SHP77 treated with DMSO at 0.1 percent for 48 hours (cell line): ENCODE data around the gene GRID1.

Source experiments
- DNase-seq: peaks from one replicate; lab custom pipeline; 2025; lab: John Stamatoyannopoulos, UW

GRID1 gene

GRCh38 chr10:85648279-85648754 lies 718.3 kb downstream of the GRID1 start:
- DNase-seq: no peak

- no peak for DNase-seq
Measured at GRCh38 chr10:85647741-85648140, 718.9 kb downstream of the GRID1 start.

GRCh38 chr10:85645926-85646711 lies 720.5 kb downstream of the GRID1 start:
- no peak for DNase-seq

- DNase-seq: no peak
Measured at GRCh38 chr10:85645053-85645452, 721.5 kb downstream of the GRID1 start.

GRCh38 chr10:85643845-85644525 lies 722.6 kb downstream of the GRID1 start:
- no peak for DNase-seq

- no peak for DNase-seq
Measured at GRCh38 chr10:85643171-85643844, 723.3 kb downstream of the GRID1 start.

- DNase-seq: no peak
Measured at GRCh38 chr10:85642421-85643170, 724.0 kb downstream of the GRID1 start.

- no peak for DNase-seq
Measured at GRCh38 chr10:85642082-85642420, 724.5 kb downstream of the GRID1 start.

GRCh38 chr10:85641479-85642009 lies 725.1 kb downstream of the GRID1 start:
- no peak for DNase-seq

- DNase-seq: no peak
Measured at GRCh38 chr10:85638797-85639196, 727.8 kb downstream of the GRID1 start.

- no peak for DNase-seq
Measured at GRCh38 chr10:85635650-85636049, 730.9 kb downstream of the GRID1 start.

GRCh38 chr10:85624511-85624910 lies 742.1 kb downstream of the GRID1 start:
- DNase-seq: no peak

GRCh38 chr10:85623758-85624157 lies 742.8 kb downstream of the GRID1 start:
- no peak for DNase-seq

- DNase-seq: no peak
Measured at GRCh38 chr10:85623342-85623741, 743.3 kb downstream of the GRID1 start.

GRCh38 chr10:85622425-85622824 lies 744.2 kb downstream of the GRID1 start:
- no peak for DNase-seq

- DNase-seq: no peak
Measured at GRCh38 chr10:85621562-85621961, 745.0 kb downstream of the GRID1 start.

- no peak for DNase-seq
Measured at GRCh38 chr10:85620807-85621206, 745.8 kb downstream of the GRID1 start.

- DNase-seq: no peak
Measured at GRCh38 chr10:85619832-85620231, 746.8 kb downstream of the GRID1 start.

- no peak for DNase-seq
Measured at GRCh38 chr10:85618841-85619240, 747.8 kb downstream of the GRID1 start.

GRCh38 chr10:85617751-85618546 lies 748.6 kb downstream of the GRID1 start:
- no peak for DNase-seq

GRCh38 chr10:85615556-85615955 lies 751.0 kb downstream of the GRID1 start:
- DNase-seq: no peak
